H1 (cell line): Measurements from ENCODE around the gene OPCML. TPM values are rescaled to one million over a fixed set of nuclear protein-coding genes. Genes with fewer than 3 reads are reported as not detected.

Source experiments
- CTCF ChIA-PET: fragments of 300-600 bp; sonication (Branson Sonifier 250); formaldehyde crosslinking; loops from one replicate; lab custom pipeline; 2021; ENCODE audit not compliant: partially characterized antibody; lab: Charles Lee
- POLR2A ChIA-PET: fragments of 300-600 bp; sonication (Branson Sonifier 250); formaldehyde crosslinking; loops from one replicate; lab custom pipeline; 2021; ENCODE audit warnings: inconsistent platforms; ENCODE audit not compliant: partially characterized antibody; lab: Charles Lee
- DNase-seq, 2 experiments: peaks; one replicate each; pipeline versions ENCODE4 v3.0.0 to v3.0.0-alpha.2; 2010 to 2022; ENCODE audit warnings: low spot score in 2 of 2, low read depth in 1 of 2, mixed read lengths in 1 of 2
- FAIRE-seq: peaks from 2 replicates; lab custom pipeline; 2011; peaks lifted over from hg19 to GRCh38; lab: Jason Lieb, UNC
- H2AFZ ChIP-seq: 2 replicates; pipeline ENCODE4 v1.8.1; 2012; ENCODE audit warnings: low read length, inconsistent platforms
- H2AK5ac ChIP-seq: 2 replicates; pipeline ENCODE4 v1.6.1; 2013; ENCODE audit warnings: low read depth, low read length
- H2BK120ac ChIP-seq: replicated peaks from 2 replicates; pipeline ENCODE3; 2013; ENCODE audit warnings: low read depth, low read length, inconsistent platforms
- H2BK12ac ChIP-seq: 2 replicates; pipeline ENCODE4 v1.6.1; 2013; ENCODE audit warnings: low read depth, low read length
- H2BK15ac ChIP-seq: 2 replicates; pipeline ENCODE4 v1.6.1; 2013; ENCODE audit warnings: low read length
- H2BK20ac ChIP-seq: 2 replicates; pipeline ENCODE4 v1.6.1; 2013; ENCODE audit warnings: low read length
- H2BK5ac ChIP-seq: 2 replicates; pipeline ENCODE4 v1.6.1; 2013; ENCODE audit warnings: low read depth, low read length
- H3K14ac ChIP-seq: 2 replicates; pipeline ENCODE4 v1.6.1; 2013; ENCODE audit warnings: inconsistent platforms; ENCODE audit not compliant: insufficient read length
- H3K18ac ChIP-seq: 2 replicates; pipeline ENCODE4 v1.6.1; 2013; ENCODE audit warnings: low read length; ENCODE audit errors: extremely low read depth
- H3K23ac ChIP-seq: 2 replicates; pipeline ENCODE4 v1.6.1; 2013; ENCODE audit warnings: inconsistent platforms; ENCODE audit not compliant: insufficient read length
- H3K23me2 ChIP-seq: 2 replicates; pipeline ENCODE4 v1.6.1; 2013; ENCODE audit warnings: low read depth, low read length
- H3K27ac ChIP-seq: 2 replicates; pipeline ENCODE4 v1.6.1; 2011; ENCODE audit warnings: low read depth, low read length, inconsistent platforms
- H3K27me3 ChIP-seq, 4 experiments: replicated peaks in 1 of 4; 1 replicate in 1 of 4; 2 replicates in 3 of 4; pipeline versions ENCODE4 v1.6.1 to v1.8.1; 2011 to 2013; ENCODE audit warnings: low read length in 3 of 4, mild to moderate bottlenecking in 3 of 4, inconsistent platforms in 2 of 4, mixed read lengths in 2 of 4, moderate library complexity in 1 of 4; ENCODE audit not compliant: control insufficient read depth in 3 of 4, insufficient read depth in 3 of 4; ENCODE audit errors: extremely low read depth in 1 of 4
- H3K36me3 ChIP-seq, 4 experiments: 2 replicates each; pipeline versions ENCODE4 v1.6.1 to v1.8.1; 2011 to 2013; ENCODE audit warnings: mild to moderate bottlenecking in 4 of 4, low read length in 3 of 4, moderate library complexity in 2 of 4, control low read depth in 1 of 4, inconsistent platforms in 1 of 4; ENCODE audit not compliant: insufficient read depth in 4 of 4, control insufficient read depth in 2 of 4
- H3K4ac ChIP-seq: replicated peaks from 2 replicates; pipeline ENCODE3; 2013; ENCODE audit warnings: low read length, low read depth, mixed read lengths, inconsistent platforms; ENCODE audit not compliant: insufficient read length
- H3K4me1 ChIP-seq, 4 experiments: replicated peaks in 1 of 4; 1 replicate in 1 of 4; 2 replicates in 3 of 4; pipeline versions ENCODE4 v1.6.1 to v1.8.1; 2011 to 2013; ENCODE audit warnings: low read length in 3 of 4, inconsistent platforms in 2 of 4, mixed read lengths in 1 of 4; ENCODE audit not compliant: insufficient read depth in 4 of 4, control insufficient read depth in 3 of 4
- H3K4me2 ChIP-seq, 2 experiments: 2 replicates each; pipeline versions ENCODE4 v1.6.1 to v1.8.1; 2011 to 2013; ENCODE audit warnings: low read depth in 2 of 2, low read length in 2 of 2, control low read depth in 1 of 2, inconsistent platforms in 1 of 2, mild to moderate bottlenecking in 1 of 2; ENCODE audit not compliant: insufficient read depth in 1 of 2
- H3K4me3 ChIP-seq, 4 experiments: fragments of 200-600, 300-600 bp in 1 of 4; sonication (generic), shearing (Covaris generic), sonication (Bioruptor Twin) in 1 of 4; 2 replicates each; pipeline versions ENCODE4 v1.5.1 to v1.8.1; 2011 to 2016; ENCODE audit warnings: low read length in 4 of 4, low read depth in 3 of 4, control low read depth in 2 of 4, inconsistent platforms in 2 of 4, mild to moderate bottlenecking in 2 of 4, mixed read lengths in 1 of 4, moderate library complexity in 1 of 4; ENCODE audit not compliant: insufficient read depth in 2 of 4; ENCODE audit errors: extremely low read depth in 1 of 4
- H3K56ac ChIP-seq: replicated peaks from 2 replicates; pipeline ENCODE3; 2013; ENCODE audit warnings: low read depth, mild to moderate bottlenecking, mixed read lengths, low read length, inconsistent platforms; ENCODE audit not compliant: insufficient read length
- H3K79me1 ChIP-seq: 2 replicates; pipeline ENCODE4 v1.6.1; 2013; ENCODE audit warnings: low read depth, low read length, control low read depth
- H3K79me2 ChIP-seq, 2 experiments: 2 replicates each; pipeline versions ENCODE4 v1.6.1 to v1.8.1; 2012 to 2013; ENCODE audit warnings: low read length in 2 of 2, mild to moderate bottlenecking in 2 of 2, inconsistent platforms in 1 of 2; ENCODE audit not compliant: insufficient read depth in 2 of 2, control insufficient read depth in 1 of 2
- H3K9ac ChIP-seq, 4 experiments: replicated peaks in 1 of 4; 1 replicate in 1 of 4; 2 replicates in 3 of 4; pipeline versions ENCODE4 v1.6.1 to v1.8.1; 2011 to 2013; ENCODE audit warnings: low read depth in 3 of 4, low read length in 3 of 4, control low read depth in 2 of 4, mild to moderate bottlenecking in 2 of 4, moderate library complexity in 2 of 4, inconsistent platforms in 1 of 4; ENCODE audit errors: extremely low read depth in 1 of 4
- H3K9me3 ChIP-seq, 2 experiments: 2 replicates each; pipeline versions ENCODE4 v1.6.1 to v1.8.1; 2012 to 2013; ENCODE audit warnings: mild to moderate bottlenecking in 2 of 2, moderate library complexity in 2 of 2, control low read depth in 1 of 2, inconsistent platforms in 1 of 2, low read depth in 1 of 2, low read length in 1 of 2, mixed read lengths in 1 of 2; ENCODE audit not compliant: insufficient read depth in 2 of 2
- H4K20me1 ChIP-seq, 2 experiments: replicated peaks in 1 of 2; 2 replicates each; pipeline versions ENCODE3 to v1.8.1; 2011 to 2013; ENCODE audit warnings: inconsistent platforms in 2 of 2, low read length in 2 of 2, mild to moderate bottlenecking in 1 of 2; ENCODE audit not compliant: insufficient read depth in 2 of 2, control insufficient read depth in 1 of 2
- H4K5ac ChIP-seq: 2 replicates; pipeline ENCODE4 v1.6.1; 2013; ENCODE audit warnings: low read length, low read depth, mixed read lengths, inconsistent platforms; ENCODE audit not compliant: insufficient read length
- H4K8ac ChIP-seq: 2 replicates; pipeline ENCODE4 v1.8.0; 2013; ENCODE audit warnings: mild to moderate bottlenecking, moderate library complexity, low read length, inconsistent platforms; ENCODE audit not compliant: insufficient read depth; ENCODE audit errors: extremely low read depth
- H4K91ac ChIP-seq: replicated peaks from 2 replicates; pipeline ENCODE3; 2013; ENCODE audit warnings: low read length, mixed read lengths, inconsistent platforms; ENCODE audit not compliant: insufficient read length
- CHD2 ChIP-seq: IDR thresholded peaks from 2 replicates; pipeline ENCODE4 v1.6.1; 2012; ENCODE audit warnings: low read length, improper control_type of control experiment
- EGR1 ChIP-seq: IDR thresholded peaks from 2 replicates; pipeline ENCODE4 v1.6.1; 2011; ENCODE audit warnings: low read depth, low read length, borderline replicate concordance
- RBBP5 ChIP-seq: IDR thresholded peaks from 2 replicates; pipeline ENCODE4 v1.7.1; 2012; ENCODE audit warnings: low read depth, mild to moderate bottlenecking, inconsistent platforms, low read length, moderate library complexity, borderline replicate concordance
- SP2 ChIP-seq: IDR thresholded peaks from 2 replicates; pipeline ENCODE4 v1.6.1; 2012; ENCODE audit warnings: mild to moderate bottlenecking, low read length, inconsistent platforms
- WGBS, 2 experiments: shearing (Covaris generic) in 1 of 2; methylation state at CpG; one replicate each; pipeline versions ENCODE4 v1.1.6 to v1.1.7; 2013 to 2015; ENCODE audit warnings: low lambda C conversion rate in 2 of 2, mixed read lengths in 2 of 2, inconsistent platforms in 1 of 2, low coverage in 1 of 2, missing lambda C conversion rate in 1 of 2; ENCODE audit not compliant: insufficient replicate concordance in 2 of 2, insufficient coverage in 1 of 2, insufficient read length in 1 of 2; ENCODE audit errors: extremely low coverage in 1 of 2, missing lambda C conversion rate in 1 of 2; 5-methylcytosine and 5-hydroxymethylcytosine counted together
- polyA plus RNA-seq, 7 experiments: library from polyadenylated mRNA; depleted of rRNA in 3 of 7; stranded (reverse) in 5 of 7; unstranded in 2 of 7; fragments of >200 nt in 5 of 7; fragments of 200-250 nt in 2 of 7; gene quantifications; 1 replicate in 5 of 7; 2 replicates in 1 of 7; 4 replicates in 1 of 7; pipeline versions ENCODE4 v1.2.1 to v1.2.3, GENCODE V29; 2011 to 2013; ENCODE audit warnings: missing spikeins in 2 of 7, mixed read lengths in 2 of 7
- total RNA-seq: library from RNA; stranded (reverse); fragmentation: NEBNext Ultra II Directional; extraction: Animal tissue kit (Norgen Biotek cat#: 25700); gene quantifications from 2 replicates; pipeline ENCODE4 v1.2.1, GENCODE V29; 2021

The OPCML gene
- total and polyA plus RNA-seq, 2 of the 8 experiments (the other 6 are each of a cell fraction or from before 2014, with no cell fraction given) = 2.3 to 3.1 TPM

DNA sequence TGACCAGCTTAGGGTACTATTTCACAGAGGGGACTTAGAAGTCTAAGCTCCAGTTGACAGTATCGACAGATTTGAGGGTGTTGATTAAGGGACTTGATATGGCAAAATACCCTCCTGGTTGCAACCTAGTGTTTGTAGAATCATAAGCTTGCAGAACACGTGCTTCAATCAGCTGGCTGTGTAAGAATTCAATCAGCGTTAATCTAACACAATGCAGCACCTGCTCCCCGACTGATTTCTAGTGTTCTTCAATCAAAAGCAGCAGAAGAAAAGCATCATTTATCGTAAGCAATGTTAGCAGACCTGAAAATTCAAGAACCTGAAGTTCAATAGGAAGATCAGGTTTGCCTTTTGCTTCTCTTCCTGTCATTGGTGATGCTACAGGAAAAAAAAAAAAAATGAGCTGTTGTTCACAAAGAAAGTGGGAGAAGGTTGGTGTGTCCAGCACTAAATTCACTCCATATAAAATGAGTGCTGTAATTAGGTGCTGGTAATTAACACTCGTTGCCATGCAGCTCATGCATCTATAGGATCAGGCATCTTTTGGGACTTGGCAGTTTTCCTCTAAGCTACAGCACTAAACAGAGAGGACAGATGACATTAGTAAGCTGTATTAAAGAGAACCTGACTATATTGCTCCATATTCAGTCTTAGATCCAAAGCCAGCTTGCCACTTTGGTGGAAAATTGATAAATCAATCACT is 840.3 kb downstream of the OPCML start:
- no peak overlapping the region for H3K56ac ChIP-seq
- H3K23me2 ChIP-seq = no peaks in the 10 kb centered on the region
- H2AFZ ChIP-seq = no peak overlapping the region
- H3K9ac ChIP-seq = peak overlapping the region in 1 of 4 experiments; percentile 49; a peak in 1 of 7 replicates
- H3K36me3 ChIP-seq = no peaks in the 10 kb centered on the region
- no peak overlapping the region for H4K8ac ChIP-seq
- H3K14ac ChIP-seq = no peak overlapping the region
- H2BK12ac ChIP-seq = no peak overlapping the region
- H3K9me3 ChIP-seq = no peaks in the 10 kb centered on the region
- no peak overlapping the region for H3K27ac ChIP-seq
- H4K5ac ChIP-seq = no peak overlapping the region
- no peak for FAIRE-seq
- no peak for DNase-seq
- no peaks in the 10 kb centered on the region for H3K27me3 ChIP-seq
- H3K4me1 ChIP-seq = no peaks in the 10 kb centered on the region
- WGBS, 2 experiments = 92% methylated on average over 6 of the region's 6 CpGs; no CpG with 5 or more reads in 1 of the 2 experiments
- no peak overlapping the region for H2BK20ac ChIP-seq
- H4K91ac ChIP-seq = no peak overlapping the region
- H3K18ac ChIP-seq = no peak overlapping the region
- H3K4ac ChIP-seq = no peak overlapping the region
- H3K79me2 ChIP-seq = no peaks in the 10 kb centered on the region
- no peak overlapping the region for H3K23ac ChIP-seq
- TF ChIP-seq SP2 = no peak
- no peak for TF ChIP-seq RBBP5
- no peak for TF ChIP-seq EGR1
- no peak for TF ChIP-seq CHD2
- no peaks in the 10 kb centered on the region for H3K79me1 ChIP-seq
- H2BK15ac ChIP-seq = no peak overlapping the region
- H3K4me2 ChIP-seq = no peak overlapping the region
- no peak overlapping the region for H2BK120ac ChIP-seq
- H2BK5ac ChIP-seq = no peak overlapping the region
- H4K20me1 ChIP-seq = no peaks in the 10 kb centered on the region
- ChIA-PET CTCF (interaction anchor here (0.6 to 1.1 kb wide), 3 partner anchors 25 to 931 kb away, joined by 3 read pairs; no protein-coding TSS in a partner anchor), POLR2A (no interaction called here)
- H2AK5ac ChIP-seq = no peak overlapping the region
- H3K4me3 ChIP-seq = no peak overlapping the region
